Measurements from ENCODE around the gene PMEL. TPM values are rescaled to one million over a fixed set of nuclear protein-coding genes. Genes with fewer than 3 reads are reported as not detected.

Gene PMEL
- total RNA-seq, 1 experiment from 2014 or later: 1.2 TPM

DNA sequence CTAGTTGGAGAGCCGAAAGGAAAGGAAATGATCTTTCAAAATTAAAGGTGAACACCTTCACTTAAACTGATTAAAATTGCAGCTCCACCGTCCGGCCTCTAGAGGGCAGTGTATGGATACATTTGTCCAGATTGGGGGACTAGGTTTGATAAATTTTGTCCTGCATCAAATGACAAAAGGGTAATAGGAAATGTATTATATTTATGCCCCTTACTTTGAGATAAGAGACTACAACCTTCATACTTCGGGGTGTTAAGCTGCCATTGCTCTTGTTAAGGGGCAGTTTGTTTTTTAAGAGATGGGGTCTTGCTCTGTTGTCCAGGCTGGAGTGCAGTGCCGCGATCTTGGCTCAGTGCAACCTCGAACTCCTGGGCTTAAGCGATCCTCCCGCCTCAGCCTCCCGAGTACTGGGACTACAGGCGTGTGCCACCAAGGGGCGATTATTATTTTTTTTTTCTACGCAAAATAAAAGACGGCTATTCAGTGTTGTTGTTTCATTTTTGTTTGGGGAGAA lies 30.4 kb upstream of the PMEL start:
- peaks cover 5% of the 10 kb centered on the region for H3K36me3 ChIP-seq (ENCODE audit: control insufficient read depth, insufficient read depth, low read length)
- H3K27me3 ChIP-seq (ENCODE audit: control insufficient read depth, insufficient read depth, low read length): no peaks in the 10 kb centered on the region
- H3K27ac ChIP-seq (ENCODE audit: low read length): peak overlapping the region; percentile 90
- CTCF ChIA-PET: interaction anchor here (0.6 to 1.9 kb wide), 14 partner anchors 12 to 267 kb away, joined by 3 to 12 read pairs (median 5); partner anchors contain the start of gene RAB5B
- in situ Hi-C loops (cut with HindIII; ENCODE audit: low pct_unique_long_range_greater_than_20kb, low sequenced_read_pairs): no loop called here
- peak; percentile 23; the same call in 1 of the 2 replicates for ATAC-seq
- POLR2A ChIA-PET: no interaction called here
- TF ChIP-seq, protein P1, sequence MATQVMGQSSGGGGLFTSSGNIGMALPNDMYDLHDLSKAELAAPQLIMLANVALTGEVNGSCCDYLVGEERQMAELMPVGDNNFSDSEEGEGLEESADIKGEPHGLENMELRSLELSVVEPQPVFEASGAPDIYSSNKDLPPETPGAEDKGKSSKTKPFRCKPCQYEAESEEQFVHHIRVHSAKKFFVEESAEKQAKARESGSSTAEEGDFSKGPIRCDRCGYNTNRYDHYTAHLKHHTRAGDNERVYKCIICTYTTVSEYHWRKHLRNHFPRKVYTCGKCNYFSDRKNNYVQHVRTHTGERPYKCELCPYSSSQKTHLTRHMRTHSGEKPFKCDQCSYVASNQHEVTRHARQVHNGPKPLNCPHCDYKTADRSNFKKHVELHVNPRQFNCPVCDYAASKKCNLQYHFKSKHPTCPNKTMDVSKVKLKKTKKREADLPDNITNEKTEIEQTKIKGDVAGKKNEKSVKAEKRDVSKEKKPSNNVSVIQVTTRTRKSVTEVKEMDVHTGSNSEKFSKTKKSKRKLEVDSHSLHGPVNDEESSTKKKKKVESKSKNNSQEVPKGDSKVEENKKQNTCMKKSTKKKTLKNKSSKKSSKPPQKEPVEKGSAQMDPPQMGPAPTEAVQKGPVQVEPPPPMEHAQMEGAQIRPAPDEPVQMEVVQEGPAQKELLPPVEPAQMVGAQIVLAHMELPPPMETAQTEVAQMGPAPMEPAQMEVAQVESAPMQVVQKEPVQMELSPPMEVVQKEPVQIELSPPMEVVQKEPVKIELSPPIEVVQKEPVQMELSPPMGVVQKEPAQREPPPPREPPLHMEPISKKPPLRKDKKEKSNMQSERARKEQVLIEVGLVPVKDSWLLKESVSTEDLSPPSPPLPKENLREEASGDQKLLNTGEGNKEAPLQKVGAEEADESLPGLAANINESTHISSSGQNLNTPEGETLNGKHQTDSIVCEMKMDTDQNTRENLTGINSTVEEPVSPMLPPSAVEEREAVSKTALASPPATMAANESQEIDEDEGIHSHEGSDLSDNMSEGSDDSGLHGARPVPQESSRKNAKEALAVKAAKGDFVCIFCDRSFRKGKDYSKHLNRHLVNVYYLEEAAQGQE (IDR thresholded peaks at IDR 0.05; ENCODE audit: insufficient read depth in 1 of 2, low read depth in 2 of 2, low read length in 1 of 2): no peak
- TF ChIP-seq SIN3A (IDR thresholded peaks at IDR 0.05; ENCODE audit: borderline replicate concordance, insufficient read depth, low read depth, low read length) (no peak), POLR2AphosphoS5 (IDR thresholded peaks at IDR 0.05; ENCODE audit: low read depth, low read length) (no peak)
- TF ChIP-seq, protein P2, sequence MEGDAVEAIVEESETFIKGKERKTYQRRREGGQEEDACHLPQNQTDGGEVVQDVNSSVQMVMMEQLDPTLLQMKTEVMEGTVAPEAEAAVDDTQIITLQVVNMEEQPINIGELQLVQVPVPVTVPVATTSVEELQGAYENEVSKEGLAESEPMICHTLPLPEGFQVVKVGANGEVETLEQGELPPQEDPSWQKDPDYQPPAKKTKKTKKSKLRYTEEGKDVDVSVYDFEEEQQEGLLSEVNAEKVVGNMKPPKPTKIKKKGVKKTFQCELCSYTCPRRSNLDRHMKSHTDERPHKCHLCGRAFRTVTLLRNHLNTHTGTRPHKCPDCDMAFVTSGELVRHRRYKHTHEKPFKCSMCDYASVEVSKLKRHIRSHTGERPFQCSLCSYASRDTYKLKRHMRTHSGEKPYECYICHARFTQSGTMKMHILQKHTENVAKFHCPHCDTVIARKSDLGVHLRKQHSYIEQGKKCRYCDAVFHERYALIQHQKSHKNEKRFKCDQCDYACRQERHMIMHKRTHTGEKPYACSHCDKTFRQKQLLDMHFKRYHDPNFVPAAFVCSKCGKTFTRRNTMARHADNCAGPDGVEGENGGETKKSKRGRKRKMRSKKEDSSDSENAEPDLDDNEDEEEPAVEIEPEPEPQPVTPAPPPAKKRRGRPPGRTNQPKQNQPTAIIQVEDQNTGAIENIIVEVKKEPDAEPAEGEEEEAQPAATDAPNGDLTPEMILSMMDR (IDR thresholded peaks at IDR 0.05): peak; percentile 87
- peak overlapping the region; percentile 88 to 98 for H3K4me3 ChIP-seq (ENCODE audit: low read depth in 2 of 2, low read length in 2 of 2)
- no TSS peak for BruUV-seq (replicated peaks)
- H3K9me3 ChIP-seq (ENCODE audit: control insufficient read depth, insufficient read depth, low read depth, low read length): no peaks in the 10 kb centered on the region
- intact Hi-C loops (cut with micrococcal nuclease; ENCODE audit: unreplicated experiment): loop anchor here (2.0 to 5.0 kb wide), 2 partner anchors 33 to 46 kb away; partner anchors contain the start of gene RPS26
- DNase-seq (ENCODE audit: low read depth, low spot score): peak; percentile 43
- no peaks in the 10 kb centered on the region for H3K4me1 ChIP-seq (ENCODE audit: control insufficient read depth, insufficient read depth, low read length)

DNA sequence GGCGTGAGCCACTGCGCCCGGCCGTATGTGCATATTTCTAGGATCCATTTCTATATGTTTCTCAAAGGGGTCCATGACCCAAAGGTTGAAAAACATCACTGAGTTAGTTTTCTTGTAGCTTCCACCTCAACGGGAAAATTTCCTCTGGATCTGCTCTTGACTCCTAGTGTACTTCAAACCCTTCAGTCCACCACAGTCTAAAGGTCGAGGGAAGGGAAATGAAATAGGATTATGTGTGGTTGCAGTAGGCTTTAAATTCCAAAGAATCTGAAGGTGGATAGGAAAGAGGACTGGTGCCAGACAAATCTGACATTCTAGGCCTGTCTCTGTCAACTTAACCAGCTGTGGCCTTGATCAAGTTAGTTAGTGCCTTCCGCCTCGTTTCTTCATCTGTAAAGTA lies 29.5 kb upstream of the PMEL start:
- no peak for DNase-seq (ENCODE audit: low read depth, low spot score)
- TF ChIP-seq POLR2AphosphoS5 (IDR thresholded peaks at IDR 0.05; ENCODE audit: low read depth, low read length): no peak
- TF ChIP-seq TCF7L2 (IDR thresholded peaks at IDR 0.05; ENCODE audit: low read depth, low read length): no peak
- TF ChIP-seq, protein P1 (IDR thresholded peaks at IDR 0.05; ENCODE audit: insufficient read depth in 1 of 2, low read depth in 2 of 2, low read length in 1 of 2): no peak
- TF ChIP-seq, protein P2 (IDR thresholded peaks at IDR 0.05): no peak
- no peak for TF ChIP-seq SIN3A (IDR thresholded peaks at IDR 0.05; ENCODE audit: borderline replicate concordance, insufficient read depth, low read depth, low read length)
- no peak for ATAC-seq
- no peak overlapping the region for H3K27ac ChIP-seq (ENCODE audit: low read length)
- in situ Hi-C loops (cut with HindIII; ENCODE audit: low pct_unique_long_range_greater_than_20kb, low sequenced_read_pairs): no loop called here
- H3K9me3 ChIP-seq (ENCODE audit: control insufficient read depth, insufficient read depth, low read depth, low read length): no peaks in the 10 kb centered on the region
- ChIA-PET CTCF (interaction anchor here (0.6 to 1.5 kb wide), 5 partner anchors 12 to 257 kb away, joined by 3 to 8 read pairs (median 3); partner anchors contain the start of gene RAB5B), POLR2A (no interaction called here)
- intact Hi-C loops (cut with micrococcal nuclease; ENCODE audit: unreplicated experiment): loop anchor here (5.0 kb wide), 1 partner anchor 47 kb away; the partner anchor contains the start of gene RPS26
- no peaks in the 10 kb centered on the region for H3K27me3 ChIP-seq (ENCODE audit: control insufficient read depth, insufficient read depth, low read length)
- no peaks in the 10 kb centered on the region for H3K4me1 ChIP-seq (ENCODE audit: control insufficient read depth, insufficient read depth, low read length)
- H3K4me3 ChIP-seq (ENCODE audit: low read depth in 2 of 2, low read length in 2 of 2): no peak overlapping the region
- H3K36me3 ChIP-seq (ENCODE audit: control insufficient read depth, insufficient read depth, low read length): peaks cover 13% of the 10 kb centered on the region
- BruUV-seq (replicated peaks): no TSS peak
